Measurements from ENCODE around the gene TMEM164.

Gene TMEM164

GRCh38 chrX:110042496-110042895 lies 39.6 kb downstream of the TMEM164 start:
- no peak for DNase-seq

- no peak for DNase-seq
Measured at GRCh38 chrX:110043506-110043905, 40.6 kb downstream of the TMEM164 start.

DNA sequence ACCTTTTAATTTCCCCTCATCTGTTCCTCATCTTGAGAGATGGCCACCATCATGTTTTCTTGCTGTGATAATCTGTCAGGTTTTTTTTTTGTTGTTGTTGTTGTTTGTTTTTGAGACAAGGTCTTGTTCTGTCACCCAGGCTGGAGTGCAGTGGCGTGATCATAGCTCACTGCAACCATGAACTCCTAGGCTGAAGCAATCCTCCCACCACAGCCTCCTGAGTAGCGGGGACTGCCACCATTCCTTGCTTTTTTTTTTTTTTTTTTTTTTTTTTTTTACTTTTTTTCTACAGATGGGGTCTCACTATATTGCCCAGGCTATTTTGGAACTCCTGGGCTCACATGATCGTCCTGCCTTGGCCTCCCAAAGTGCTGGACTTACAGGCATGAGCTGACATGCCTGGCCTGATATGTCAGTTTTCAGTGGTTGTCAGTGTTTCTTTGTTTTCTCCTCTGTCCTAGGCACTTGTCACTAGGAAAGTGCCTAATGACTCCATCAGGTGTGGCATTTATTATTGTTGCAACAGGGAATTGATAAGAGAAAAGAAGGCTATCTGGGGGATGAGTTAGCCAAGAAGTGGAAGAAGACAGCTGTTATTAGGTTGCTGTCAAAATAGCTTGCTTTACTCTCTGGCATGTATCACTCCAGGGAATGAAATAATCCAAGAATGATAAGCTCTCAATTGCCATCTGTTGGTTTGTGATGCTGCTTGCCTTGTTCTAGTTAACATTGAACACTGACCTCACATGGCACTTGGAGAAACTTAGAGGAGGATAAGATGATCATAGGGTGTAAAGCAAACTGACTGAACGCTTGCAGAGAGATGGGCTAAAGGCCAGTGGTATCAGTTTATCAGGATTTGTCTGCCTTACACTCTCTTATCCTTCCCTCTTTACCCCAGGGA lies 41.7 kb downstream of the TMEM164 start:
- no peak for DNase-seq

GRCh38 chrX:110045421-110045820 lies 42.5 kb downstream of the TMEM164 start:
- no peak for DNase-seq

DNA sequence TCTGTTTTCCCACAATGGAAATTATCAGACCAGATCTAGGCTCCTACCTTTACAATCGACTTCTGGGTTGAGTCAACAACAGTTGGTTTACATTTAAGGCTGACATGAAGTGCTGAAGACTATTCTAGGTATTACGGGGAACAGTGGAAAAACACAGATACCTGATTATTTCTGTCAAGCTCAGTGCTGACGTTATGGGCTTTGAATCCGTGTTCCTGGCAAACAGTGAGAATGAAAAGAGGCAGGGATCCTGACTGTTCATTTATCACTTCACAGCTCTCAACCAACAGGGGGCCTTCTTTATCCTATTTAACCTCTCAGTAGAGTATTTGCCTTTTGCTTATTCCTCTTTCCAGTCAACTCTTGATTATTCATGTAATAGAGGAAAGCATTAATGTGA lies 43.1 kb downstream of the TMEM164 start:
- no peak for DNase-seq

- DNase-seq: no peak
Measured at GRCh38 chrX:110046971-110047370, 44.1 kb downstream of the TMEM164 start.

DNA sequence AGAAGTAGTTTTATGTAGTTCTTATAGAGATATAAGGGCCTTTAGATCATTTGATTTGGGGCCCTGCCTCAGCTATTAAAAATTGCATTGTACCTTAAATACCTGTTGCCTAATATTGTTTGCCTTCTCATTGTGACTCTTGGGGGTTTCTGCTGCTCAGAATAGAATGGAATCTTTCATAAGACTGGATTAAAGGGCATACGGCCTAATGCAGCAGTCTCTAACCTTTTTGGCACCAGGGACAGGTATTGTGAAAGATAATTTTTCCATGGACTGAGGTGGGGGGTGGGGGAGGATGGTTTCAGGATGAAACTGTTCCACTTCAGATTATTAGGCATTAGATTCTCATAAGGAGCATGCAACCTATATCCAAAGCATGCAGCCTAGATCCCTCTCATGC lies 46.2 kb downstream of the TMEM164 start:
- DNase-seq: no peak

DNA sequence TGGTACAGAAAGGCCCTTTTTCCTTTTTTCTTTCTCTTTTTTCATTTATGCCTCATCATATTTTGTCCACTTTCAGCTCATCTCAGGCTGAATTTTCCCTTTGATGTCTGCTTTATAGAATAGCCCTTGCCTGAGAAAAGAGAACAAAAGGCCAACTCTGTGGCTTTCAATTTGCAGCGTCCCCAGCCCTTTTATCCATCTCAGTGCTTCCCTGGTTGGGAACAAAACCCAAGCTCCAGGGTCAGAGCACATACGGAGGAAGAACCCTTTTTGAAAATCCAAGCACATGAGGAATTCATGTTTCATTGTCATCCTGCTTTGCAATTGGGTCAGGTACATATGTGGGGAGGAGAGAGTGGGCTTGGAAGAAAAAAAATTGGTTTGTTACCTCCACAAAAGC lies 47.5 kb downstream of the TMEM164 start:
- DNase-seq: no peak

GRCh38 chrX:110050901-110051300 lies 48.0 kb downstream of the TMEM164 start:
- DNase-seq: no peak

GRCh38 chrX:110051559-110051958 lies 48.6 kb downstream of the TMEM164 start:
- no peak for DNase-seq

DNA sequence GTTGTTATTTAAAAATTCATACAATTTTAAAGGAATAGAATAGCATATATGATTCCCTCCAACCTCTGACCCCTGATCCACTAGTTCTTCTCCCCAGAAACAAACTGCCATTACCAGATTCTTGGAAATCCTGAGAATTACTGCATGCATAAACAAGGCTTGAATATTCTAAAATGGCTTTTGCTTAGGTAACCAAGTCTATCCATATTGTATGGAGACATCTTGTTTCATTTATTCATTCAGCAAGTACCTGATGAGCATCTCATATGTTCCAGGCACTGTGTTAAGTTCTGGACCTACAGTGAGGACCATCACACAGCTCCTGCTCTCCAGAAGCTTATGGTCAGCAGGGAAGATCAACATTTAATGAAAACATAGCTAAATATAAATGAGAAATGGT lies 49.4 kb downstream of the TMEM164 start:
- DNase-seq: no peak

DNA sequence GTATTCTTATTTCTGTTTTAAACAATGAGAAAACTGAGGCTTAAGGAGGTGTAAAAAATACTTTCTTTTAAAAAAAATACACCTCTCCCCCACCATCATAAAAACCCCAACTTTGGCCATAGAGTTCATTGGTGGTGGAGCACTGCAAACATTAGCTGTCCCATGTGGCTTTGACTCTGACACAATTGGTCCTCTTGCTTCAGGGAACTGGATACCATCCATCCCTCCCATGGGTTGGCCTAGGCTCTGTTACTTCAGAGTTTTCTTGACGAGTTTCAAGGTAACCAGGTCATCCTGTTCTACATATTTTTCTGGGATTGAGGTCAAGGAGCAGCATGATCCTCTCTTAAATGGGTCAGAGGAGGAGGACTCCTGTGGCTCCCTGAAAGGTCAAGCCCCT lies 50.5 kb downstream of the TMEM164 start:
- DNase-seq: no peak

DNA sequence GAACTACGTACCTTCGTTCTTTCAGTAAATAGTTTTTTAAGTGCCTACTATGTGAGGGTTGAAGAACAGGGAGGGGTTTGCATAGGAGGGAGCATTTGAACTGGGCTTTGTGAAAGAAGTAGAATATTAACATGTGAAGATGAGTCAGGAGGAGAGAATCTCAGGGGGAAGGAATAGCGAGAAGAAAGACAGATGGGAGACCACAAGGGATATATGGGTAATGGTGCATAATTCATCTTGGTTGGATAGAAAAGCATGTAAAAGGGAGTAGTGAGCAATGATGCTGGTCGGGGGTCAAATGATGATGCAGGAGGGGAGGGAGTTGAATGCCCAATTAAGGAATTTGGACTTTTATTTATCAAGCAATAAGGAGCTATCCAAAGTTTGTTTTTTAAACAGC lies 52.7 kb downstream of the TMEM164 start:
- DNase-seq: no peak

GRCh38 chrX:110056419-110056818 lies 53.5 kb downstream of the TMEM164 start:
- no peak for DNase-seq

GRCh38 chrX:110059410-110059809 lies 56.5 kb downstream of the TMEM164 start:
- no peak for DNase-seq

DNA sequence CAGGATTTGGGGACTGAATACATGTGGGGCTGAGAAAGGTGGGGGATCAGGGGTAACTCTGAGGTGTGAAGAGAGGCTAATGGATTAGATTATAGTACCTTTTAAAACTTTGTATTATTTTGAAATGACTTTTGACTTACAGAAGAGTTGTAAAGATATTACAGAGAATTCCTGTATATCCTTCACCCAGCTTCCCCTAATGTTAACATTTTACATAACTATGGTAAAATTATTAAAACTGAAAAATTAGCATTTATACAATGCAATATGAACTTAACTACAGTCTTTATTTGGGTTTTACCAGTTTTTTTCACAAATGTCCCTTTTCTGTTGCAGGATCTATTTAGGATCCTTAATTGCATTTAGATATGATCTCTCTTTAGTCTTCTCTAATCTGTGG lies 57.4 kb downstream of the TMEM164 start:
- DNase-seq: no peak

DNA sequence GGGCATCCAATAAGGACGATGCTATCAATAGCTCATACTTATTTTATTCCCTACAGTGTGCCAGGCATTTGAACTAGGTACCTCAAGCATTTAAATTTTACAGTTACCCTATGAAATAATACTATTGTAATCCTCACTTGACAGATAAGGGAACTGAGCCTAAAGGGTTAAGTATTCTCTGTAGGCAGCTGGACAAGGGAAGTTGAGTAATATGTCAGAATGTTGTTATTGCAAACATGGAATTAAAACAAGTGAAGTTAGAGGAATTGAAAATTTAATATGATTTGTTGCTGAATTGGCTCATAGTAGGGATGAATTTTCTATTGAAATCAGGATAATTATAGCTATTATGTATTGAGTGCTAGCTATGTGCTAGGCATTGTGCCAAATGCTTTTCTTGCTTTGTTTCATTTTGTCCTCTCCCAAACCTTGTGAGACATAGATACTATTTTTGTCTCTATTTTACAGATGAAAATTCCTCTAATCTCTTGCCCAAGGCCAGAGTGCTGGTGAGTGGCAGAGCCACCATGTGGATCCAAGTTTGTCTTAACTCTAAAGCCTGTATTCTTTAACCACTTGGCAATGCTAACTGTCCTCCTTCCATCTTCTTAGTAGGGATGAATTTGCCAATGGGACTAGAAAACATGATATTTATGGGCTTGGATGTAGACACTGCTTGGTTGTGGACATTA lies 58.1 kb downstream of the TMEM164 start:
- no peak for DNase-seq

- no peak for DNase-seq
Measured at GRCh38 chrX:110062919-110063318, 60.0 kb downstream of the TMEM164 start.

- no peak for DNase-seq
Measured at GRCh38 chrX:110066488-110067225, 63.7 kb downstream of the TMEM164 start.

GRCh38 chrX:110070970-110071369 lies 68.1 kb downstream of the TMEM164 start:
- no peak for DNase-seq

GRCh38 chrX:110081320-110081719 lies 78.4 kb downstream of the TMEM164 start:
- no peak for DNase-seq

GRCh38 chrX:110081740-110082139 lies 78.8 kb downstream of the TMEM164 start:
- DNase-seq: no peak

DNA sequence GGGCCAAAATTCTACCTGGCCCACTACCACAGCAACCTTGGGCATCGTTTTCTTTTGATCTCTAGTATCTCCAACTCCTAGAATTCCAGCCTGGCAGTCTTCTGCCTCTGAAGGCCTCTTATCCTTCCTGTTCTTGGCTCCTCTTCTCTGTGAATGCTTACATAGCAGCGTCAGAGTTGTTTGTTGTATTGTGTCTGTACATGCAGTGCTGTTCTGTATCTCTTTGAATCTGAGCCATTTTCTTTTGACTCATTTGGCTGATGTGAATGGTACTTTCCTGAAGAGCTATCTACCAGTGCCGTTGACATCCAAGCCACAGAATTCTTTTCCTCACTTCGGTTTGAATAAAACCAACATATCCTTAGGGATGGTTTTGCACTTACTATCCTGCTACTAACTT lies 79.2 kb downstream of the TMEM164 start:
- no peak for DNase-seq
